ENCODE measurements around the gene MED13L.

DNA sequence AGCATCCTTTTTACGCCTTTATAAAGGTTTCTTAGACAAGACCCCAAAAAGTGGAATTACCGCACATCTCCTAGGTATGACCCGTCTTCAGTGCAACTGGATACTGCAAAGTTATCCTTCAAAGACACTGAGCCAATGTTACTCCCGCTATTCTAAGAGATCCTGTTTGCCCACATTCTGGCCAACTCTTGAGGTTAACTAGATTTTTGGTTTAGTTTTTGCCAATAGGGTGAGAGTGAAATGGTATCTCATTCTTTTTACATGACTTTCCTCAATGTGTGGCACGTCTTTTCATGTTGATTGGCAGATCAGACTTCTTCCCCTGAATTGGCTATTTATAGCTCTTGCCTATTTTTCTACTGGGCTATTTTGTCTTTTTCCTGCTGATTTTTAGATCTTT, 347.2 kb downstream of the MED13L start:
- TF ChIP-seq, protein P1, sequence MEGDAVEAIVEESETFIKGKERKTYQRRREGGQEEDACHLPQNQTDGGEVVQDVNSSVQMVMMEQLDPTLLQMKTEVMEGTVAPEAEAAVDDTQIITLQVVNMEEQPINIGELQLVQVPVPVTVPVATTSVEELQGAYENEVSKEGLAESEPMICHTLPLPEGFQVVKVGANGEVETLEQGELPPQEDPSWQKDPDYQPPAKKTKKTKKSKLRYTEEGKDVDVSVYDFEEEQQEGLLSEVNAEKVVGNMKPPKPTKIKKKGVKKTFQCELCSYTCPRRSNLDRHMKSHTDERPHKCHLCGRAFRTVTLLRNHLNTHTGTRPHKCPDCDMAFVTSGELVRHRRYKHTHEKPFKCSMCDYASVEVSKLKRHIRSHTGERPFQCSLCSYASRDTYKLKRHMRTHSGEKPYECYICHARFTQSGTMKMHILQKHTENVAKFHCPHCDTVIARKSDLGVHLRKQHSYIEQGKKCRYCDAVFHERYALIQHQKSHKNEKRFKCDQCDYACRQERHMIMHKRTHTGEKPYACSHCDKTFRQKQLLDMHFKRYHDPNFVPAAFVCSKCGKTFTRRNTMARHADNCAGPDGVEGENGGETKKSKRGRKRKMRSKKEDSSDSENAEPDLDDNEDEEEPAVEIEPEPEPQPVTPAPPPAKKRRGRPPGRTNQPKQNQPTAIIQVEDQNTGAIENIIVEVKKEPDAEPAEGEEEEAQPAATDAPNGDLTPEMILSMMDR (IDR thresholded peaks at IDR 0.05): no peak
- no peak for TF ChIP-seq POLR2A (IDR thresholded peaks at IDR 0.05)
